GM19397 (cell line): Measurements from ENCODE around the gene RPS26.
"Not testable (repeated sequence)": the region's sequence is repeated elsewhere in the genome, so short reads cannot be mapped to it uniquely, and the experiment has no call there.

Source experiments
- ATAC-seq: cut with Tn5 transposase; IDR thresholded peaks from one replicate; pipeline ENCODE4 v1.9.1; 2021; ENCODE audit warnings: mild to moderate bottlenecking, moderate library complexity; ENCODE audit not compliant: unreplicated experiment

Gene RPS26

GRCh38 chr12:56041552-56042429 is at the start of gene RPS26:
Gene RPS26, plus strand, starts transcription at chr12:56041918. Its CDS starts 249 bp downstream, at chr12:56042167.
- ATAC-seq = peak; percentile 96

DNA sequence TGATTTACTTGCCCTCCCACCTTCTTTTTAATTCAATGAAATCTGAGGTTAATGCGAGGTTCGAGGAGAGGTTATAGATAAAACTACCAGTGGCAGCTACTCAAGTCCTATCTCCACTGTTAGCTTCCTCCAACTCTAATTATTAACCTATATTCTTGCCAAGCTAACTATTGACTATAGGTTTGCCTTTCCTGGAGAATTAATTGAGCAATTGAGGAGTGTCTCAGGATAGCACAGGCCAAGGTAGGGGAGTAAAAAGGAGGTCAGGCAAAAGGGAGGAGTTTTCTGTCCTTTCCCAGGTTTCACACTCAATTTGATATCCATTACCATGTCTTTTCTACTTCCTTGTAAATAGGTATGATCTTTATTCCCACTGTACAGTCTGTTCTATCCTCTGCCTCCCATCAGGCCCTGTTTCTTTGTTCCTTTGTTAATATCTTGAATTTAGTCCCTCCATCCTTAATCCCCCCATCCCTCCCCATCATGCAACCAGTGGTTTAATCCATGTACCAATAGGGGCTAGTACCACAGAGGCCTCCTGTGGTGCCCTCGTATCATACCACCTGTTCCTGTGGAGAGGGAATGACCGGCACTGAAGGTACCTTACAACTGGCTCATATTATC is 48.4 kb upstream of the RPS26 start:
- no peak for ATAC-seq

- ATAC-seq = no peak
Observed at GRCh38 chr12:55995366-55995765, 46.4 kb upstream of the RPS26 start.

- no peak for ATAC-seq
Observed at GRCh38 chr12:55996201-55996714, 45.5 kb upstream of the RPS26 start.

DNA sequence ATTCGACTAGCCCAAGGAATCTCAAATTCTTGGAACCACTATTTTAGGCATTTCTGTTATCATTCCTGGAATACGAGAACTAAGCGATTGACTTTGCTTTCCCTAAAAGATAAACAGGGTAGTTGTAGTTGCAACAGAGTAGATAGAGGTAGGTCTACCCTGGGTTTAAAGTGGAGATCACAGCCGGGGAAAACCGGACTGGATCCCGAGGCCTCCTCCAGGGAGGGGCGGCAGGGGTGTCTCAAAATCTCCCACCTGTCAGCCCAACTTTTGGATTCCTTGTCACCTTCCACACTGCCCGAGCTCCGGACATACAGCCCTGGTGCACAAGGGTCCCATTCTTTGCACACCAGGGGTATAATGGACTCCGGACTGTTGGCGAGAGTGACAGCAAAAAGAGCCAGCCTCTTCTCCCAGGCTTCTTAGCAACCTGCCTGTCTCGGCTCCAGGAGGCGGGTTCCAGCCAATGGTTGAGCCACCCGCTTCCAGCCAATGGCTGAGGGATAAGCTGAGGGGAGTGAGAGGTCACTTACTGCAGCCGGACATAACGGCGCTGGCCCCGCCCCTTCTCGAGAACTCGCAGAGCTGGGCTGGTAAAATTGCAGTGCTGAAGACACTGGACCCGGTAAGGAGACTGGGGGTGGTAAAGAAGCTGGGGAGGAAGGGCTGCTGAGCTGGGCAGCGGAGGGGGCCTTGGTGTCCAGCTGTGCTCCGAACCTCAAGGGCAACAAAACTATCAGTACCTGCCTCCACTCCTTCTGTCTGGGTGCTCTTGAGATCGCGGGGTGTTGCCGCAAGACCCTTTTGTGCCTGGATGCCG is 44.8 kb upstream of the RPS26 start, which contains the start of gene SUOX:
Gene SUOX (plus strand): TSS at position 562 of the 820 bp plus-strand sequence. CDS start 4,946 bp downstream, outside the sequence.
- peak; percentile 98 for ATAC-seq

DNA sequence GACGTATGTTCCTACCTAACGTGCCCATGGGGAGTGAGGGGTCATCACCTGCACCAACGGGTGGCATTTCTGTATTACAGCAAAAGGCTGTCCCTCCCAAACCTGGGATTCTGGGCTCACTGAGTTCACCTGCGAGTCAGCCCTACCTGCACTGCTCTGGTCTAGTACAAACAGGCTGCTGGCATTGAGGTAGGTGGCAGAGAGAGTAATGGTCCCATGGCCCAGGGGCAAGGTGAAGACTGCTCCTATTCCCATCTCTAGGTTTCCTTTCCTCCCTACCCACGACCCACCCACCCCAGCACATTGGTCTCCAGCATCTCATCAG is 44.2 kb upstream of the RPS26 start:
- peak; percentile 4 for ATAC-seq

- ATAC-seq = not testable (repeated sequence)
Observed at GRCh38 chr12:55999522-55999921, 42.2 kb upstream of the RPS26 start.

DNA sequence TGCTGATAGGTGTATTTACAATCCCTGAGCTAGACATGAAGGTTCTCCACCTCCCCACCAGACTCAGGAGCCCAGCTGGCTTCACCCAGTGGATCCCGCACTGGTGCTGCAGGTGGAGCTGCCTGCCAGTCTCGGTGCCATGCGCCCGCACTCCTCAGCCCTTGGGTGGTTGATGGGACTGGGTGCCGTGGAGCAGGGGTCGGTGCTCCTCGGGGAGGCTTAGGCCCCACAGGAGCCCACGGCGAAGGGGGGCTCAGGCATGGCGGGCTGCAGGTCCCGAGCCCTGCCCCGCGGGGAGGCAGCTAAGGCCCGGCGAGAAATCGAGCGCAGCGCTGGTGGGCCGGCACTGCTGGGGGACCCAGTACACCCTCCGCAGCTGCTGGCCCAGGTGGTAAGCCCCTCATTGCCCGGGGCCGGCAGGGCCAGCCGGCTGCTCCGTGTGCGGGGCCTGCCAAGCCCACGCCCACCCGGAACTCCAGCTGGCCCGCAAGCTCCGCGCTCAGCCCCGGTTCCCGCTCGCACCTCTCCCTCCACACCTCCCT is 41.6 kb upstream of the RPS26 start:
- not testable (repeated sequence) for ATAC-seq

- ATAC-seq = no peak
Observed at GRCh38 chr12:56001487-56002100, 40.1 kb upstream of the RPS26 start.

DNA sequence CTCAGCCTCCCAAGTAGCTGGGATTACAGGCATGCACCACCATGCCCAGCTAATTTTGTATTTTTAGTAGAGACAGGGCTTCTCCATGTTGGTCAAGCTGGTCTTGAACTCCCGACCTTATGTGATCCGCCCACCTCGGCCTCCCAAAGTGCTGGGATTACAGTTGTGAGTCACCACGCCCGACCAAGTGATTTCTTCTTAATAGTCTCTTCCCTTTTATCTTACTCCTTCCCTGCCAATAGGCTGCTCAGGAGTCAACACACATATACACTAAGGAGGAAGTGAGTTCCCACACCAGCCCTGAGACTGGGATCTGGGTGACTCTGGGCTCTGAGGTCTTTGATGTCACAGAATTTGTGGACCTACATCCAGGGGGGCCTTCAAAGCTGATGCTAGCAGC is 38.3 kb upstream of the RPS26 start:
- not testable (repeated sequence) for ATAC-seq

- ATAC-seq = no peak
Observed at GRCh38 chr12:56004211-56004610, 37.5 kb upstream of the RPS26 start.

DNA sequence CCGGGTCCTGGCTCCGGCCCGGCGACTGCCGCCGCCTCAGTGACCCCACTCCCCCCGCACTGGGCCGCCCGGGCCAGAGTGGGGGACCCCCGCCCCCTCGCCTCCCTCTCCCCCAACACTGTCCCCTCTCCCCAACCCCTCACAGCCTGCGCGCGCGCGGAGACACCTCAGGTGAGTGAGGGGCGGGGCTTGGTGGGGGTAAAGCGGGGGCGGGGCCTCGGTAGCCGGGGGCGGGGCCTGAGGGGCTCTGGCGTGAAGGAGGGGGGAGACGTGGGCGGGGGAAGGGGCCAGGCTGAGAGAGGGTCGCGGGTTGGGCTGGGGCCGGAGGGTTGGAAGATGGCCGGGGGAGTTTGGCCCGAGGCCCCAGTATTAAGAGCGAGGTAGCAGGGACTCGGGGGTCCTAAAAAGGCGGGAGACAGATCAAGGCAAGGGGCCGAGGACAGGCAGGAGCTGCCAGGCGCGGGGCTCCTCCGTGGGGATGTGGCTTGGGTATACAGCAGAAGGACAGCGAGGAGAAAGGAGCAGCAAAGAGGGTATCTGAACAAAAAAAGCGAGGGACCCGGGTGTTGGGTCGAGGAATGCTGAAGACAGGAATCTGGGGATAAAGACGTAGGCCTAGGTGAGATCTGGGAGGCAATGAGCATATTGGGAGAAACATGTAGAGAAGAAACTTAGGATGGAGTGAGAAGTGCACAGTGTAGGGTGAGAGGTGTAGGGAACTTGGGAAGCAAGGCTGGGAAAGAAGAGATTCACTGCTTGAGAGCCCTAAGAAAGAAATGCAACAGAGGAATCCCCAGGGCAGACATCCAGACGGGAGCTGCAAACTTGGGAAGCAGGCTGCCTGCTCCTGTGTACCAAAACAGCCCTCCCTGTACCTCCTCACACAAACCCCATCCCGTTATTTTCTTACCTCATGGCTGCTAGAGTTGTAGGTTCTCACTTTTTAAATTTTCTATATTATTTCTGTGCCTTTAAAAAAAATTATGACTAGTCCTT is 33.9 kb upstream of the RPS26 start:
- peak; percentile 45 for ATAC-seq

GRCh38 chr12:56010111-56010570 is 31.6 kb upstream of the RPS26 start:
- no peak for ATAC-seq

DNA sequence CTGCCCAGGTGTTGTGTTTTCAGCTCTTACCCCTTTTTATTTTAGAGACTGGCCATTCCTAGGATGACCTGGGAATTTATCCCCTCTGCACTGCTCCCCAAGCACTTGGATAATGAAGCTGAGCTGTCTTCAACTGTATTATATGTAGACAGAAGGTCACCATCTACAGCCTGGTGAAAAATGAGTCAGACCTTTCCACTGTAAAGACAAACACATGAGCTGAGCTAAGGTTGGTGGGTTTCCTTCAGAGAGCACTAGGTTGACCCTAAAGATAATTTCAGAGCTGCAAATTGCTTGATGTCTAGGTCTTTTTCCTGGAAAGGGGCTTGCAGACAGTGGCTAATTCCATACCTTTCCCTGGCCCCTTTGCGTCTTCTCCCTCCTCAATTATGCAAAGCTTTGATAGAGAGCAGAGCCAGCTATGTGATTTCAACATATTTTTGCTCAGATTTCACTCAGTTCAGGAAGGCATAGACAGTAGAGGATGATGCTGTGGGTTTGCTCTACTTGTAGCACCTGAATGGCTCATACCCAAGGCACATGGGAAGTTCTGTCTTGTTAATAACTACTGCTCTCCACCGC is 30.1 kb upstream of the RPS26 start:
- ATAC-seq = no peak

GRCh38 chr12:56013482-56013881 is 28.2 kb upstream of the RPS26 start:
- no peak for ATAC-seq

DNA sequence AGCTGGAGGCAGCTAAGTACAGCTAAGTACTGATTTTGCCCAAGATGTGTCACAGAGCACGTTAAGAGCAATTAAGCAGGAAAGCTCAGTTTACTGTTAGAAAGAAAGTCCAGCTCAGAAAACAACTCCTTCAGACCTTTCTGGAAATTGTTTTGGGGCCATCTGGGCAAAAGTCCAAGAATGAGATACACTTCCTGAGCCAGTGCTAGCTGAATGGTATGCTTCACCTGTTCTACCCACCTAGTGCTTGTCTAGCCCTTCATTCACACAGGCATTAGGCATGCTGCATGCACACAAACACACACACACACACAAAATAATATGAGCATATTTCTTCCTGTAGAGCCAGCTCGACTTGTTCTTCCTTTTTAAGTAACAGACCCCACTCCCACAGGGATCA is 27.5 kb upstream of the RPS26 start:
- no peak for ATAC-seq

- no peak for ATAC-seq
Observed at GRCh38 chr12:56017181-56017580, 24.5 kb upstream of the RPS26 start.

DNA sequence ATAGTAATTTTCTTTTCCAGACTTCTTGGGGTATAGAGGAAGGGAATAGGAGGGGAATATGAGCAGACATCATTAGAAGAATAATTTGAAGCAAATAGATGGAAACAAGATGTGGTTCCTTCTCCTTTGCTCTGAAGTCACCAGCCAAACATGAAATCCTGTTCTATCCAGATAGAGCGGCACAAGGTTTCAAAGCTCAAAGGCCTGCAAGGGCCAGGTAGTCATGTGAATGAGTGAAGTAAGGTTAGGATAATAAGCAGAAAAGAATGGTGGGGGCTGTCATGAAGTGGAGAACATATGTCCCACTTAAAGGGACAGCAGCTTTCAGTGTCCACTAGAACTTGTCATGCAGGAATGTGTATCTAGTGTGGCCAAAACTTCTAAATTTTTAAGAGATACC is 23.4 kb upstream of the RPS26 start:
- no peak for ATAC-seq
